Measurements from ENCODE around the gene ACTN4.

DNA sequence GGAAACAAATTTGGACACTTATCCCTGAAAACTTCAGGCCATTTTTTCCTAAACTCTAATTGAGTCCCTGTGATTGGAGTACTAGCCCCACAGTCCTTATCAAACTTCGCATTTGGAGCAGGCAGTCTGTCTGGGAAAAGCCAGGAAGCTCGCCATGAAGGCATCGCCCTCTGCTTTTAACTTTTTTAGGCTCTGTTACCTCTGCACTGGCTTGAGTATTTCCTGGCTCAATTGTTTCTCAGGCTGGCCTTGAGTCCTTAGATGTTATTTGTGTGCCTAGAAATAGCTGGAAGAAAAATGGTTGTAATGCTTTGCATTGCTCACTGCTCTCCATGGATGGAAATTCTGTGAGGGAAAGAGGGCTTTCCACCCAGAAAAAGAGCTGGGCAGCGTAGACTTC, 24.2 kb downstream of the ACTN4 start:
- TF ChIP-seq, protein P1, sequence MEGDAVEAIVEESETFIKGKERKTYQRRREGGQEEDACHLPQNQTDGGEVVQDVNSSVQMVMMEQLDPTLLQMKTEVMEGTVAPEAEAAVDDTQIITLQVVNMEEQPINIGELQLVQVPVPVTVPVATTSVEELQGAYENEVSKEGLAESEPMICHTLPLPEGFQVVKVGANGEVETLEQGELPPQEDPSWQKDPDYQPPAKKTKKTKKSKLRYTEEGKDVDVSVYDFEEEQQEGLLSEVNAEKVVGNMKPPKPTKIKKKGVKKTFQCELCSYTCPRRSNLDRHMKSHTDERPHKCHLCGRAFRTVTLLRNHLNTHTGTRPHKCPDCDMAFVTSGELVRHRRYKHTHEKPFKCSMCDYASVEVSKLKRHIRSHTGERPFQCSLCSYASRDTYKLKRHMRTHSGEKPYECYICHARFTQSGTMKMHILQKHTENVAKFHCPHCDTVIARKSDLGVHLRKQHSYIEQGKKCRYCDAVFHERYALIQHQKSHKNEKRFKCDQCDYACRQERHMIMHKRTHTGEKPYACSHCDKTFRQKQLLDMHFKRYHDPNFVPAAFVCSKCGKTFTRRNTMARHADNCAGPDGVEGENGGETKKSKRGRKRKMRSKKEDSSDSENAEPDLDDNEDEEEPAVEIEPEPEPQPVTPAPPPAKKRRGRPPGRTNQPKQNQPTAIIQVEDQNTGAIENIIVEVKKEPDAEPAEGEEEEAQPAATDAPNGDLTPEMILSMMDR (conservative IDR thresholded peaks at IDR 0.05 in 1 of 2, IDR thresholded peaks at IDR 0.05 in 1 of 2; ENCODE audit: low read depth in 1 of 2, low read length in 2 of 2) = no peak
- no peak for TF ChIP-seq EZH2 (IDR thresholded peaks at IDR 0.05; ENCODE audit: low read length, missing control alignments)

All from fibroblast of lung (primary cell).